HepG2 (cell line): ENCODE results near the gene NISCH. TPM values are rescaled to one million over a fixed set of nuclear protein-coding genes. Genes with fewer than 3 reads are reported as not detected.
A peak's percentile ranks its signal among the peaks of the same experiment; 100 is the strongest.

Experiments
- ATAC-seq: fragments of 200-7000 bp; cut with Tn5 transposase; 3 replicates; pipeline ENCODE4 v1.9.1; 2020; ENCODE audit warnings: mild to moderate bottlenecking, moderate library complexity
- BruUV-seq: library from RNA; stranded (reverse); fragments of 400-500 nt; replicated peaks from 2 replicates; lab custom pipeline; 2021; lab: Mats Ljungman, UMichigan
- CTCF ChIA-PET: fragments of 300-600 bp; formaldehyde crosslinking; extraction: SDS; loops from one replicate; lab custom pipeline; 2021; ENCODE audit warnings: low total read pairs, inconsistent platforms, low intra/inter-chr PET ratio; lab: Yijun Ruan, JAX
- POLR2A ChIA-PET: fragments of 350-600 bp; sonication (Branson Sonifier 250); formaldehyde crosslinking; loops from one replicate; lab custom pipeline; 2020; ENCODE audit warnings: antibody characterized with exemption, inconsistent platforms; lab: Yijun Ruan, JAX
- DNase-seq: peaks from one replicate; pipeline ENCODE4 v3.0.0-alpha.2; 2015; ENCODE audit warnings: low spot score
- FAIRE-seq: peaks from 3 replicates; lab custom pipeline; 2011; peaks lifted over from hg19 to GRCh38; lab: Jason Lieb, UNC
- H2AFZ ChIP-seq: one replicate; pipeline ENCODE4 v1.6.1; 2011; ENCODE audit warnings: low read length, inconsistent platforms
- H3K27ac ChIP-seq: fragments of 300-600 bp; 3 replicates; pipeline ENCODE4 v1.8.0; 2011; ENCODE audit warnings: mixed run types, mild to moderate bottlenecking, mixed read lengths, low read length, inconsistent platforms; ENCODE audit not compliant: insufficient read depth; ENCODE audit errors: extremely low read length
- H3K27me3 ChIP-seq, 2 experiments: fragments of 200-600 bp in 1 of 2; 2 replicates in 1 of 2; 3 replicates in 1 of 2; pipeline versions ENCODE4 v1.6.0 to v1.8.0; 2011; ENCODE audit warnings: low read length in 2 of 2, mild to moderate bottlenecking in 2 of 2, moderate library complexity in 2 of 2, inconsistent platforms in 1 of 2; ENCODE audit not compliant: insufficient read depth in 2 of 2, control insufficient read depth in 1 of 2
- H3K36me3 ChIP-seq, 2 experiments: fragments of 200-600 bp in 1 of 2; replicated peaks in 1 of 2; 2 replicates in 1 of 2; 3 replicates in 1 of 2; pipeline versions ENCODE4 v1.5.1 to v1.8.0; 2011; ENCODE audit warnings: low read length in 2 of 2, inconsistent platforms in 1 of 2; ENCODE audit not compliant: insufficient read depth in 2 of 2, control insufficient read depth in 1 of 2
- H3K4me1 ChIP-seq: 2 replicates; pipeline ENCODE4 v1.5.1; 2012; ENCODE audit warnings: low read length, inconsistent platforms; ENCODE audit not compliant: insufficient read depth
- H3K4me2 ChIP-seq: 2 replicates; pipeline ENCODE4 v1.6.0; 2011; ENCODE audit warnings: low read depth, low read length, inconsistent platforms
- H3K4me3 ChIP-seq, 3 experiments: fragments of 200-600 bp in 1 of 3; sonication (generic), shearing (Covaris generic) in 1 of 3; replicated peaks in 1 of 3; 2 replicates each; pipeline ENCODE4 v1.5.1; 2011 to 2016; ENCODE audit warnings: low read length in 3 of 3, inconsistent platforms in 2 of 3, low read depth in 2 of 3, mild to moderate bottlenecking in 2 of 3, control low read depth in 1 of 3, mixed read lengths in 1 of 3; ENCODE audit not compliant: insufficient read depth in 1 of 3
- H3K79me2 ChIP-seq: one replicate; pipeline ENCODE4 v1.6.1; 2011; ENCODE audit warnings: low read length, inconsistent platforms; ENCODE audit not compliant: insufficient read depth
- H3K9ac ChIP-seq: 2 replicates; pipeline ENCODE4 v1.6.0; 2011; ENCODE audit warnings: mild to moderate bottlenecking, low read depth, low read length, inconsistent platforms; ENCODE audit not compliant: insufficient read depth
- H3K9me3 ChIP-seq: 2 replicates; pipeline ENCODE4 v1.5.1; 2012; ENCODE audit warnings: mild to moderate bottlenecking, low read length
- H4K20me1 ChIP-seq: 2 replicates; pipeline ENCODE4 v1.6.0; 2011; ENCODE audit warnings: inconsistent platforms, mild to moderate bottlenecking, low read length, moderate library complexity; ENCODE audit not compliant: insufficient read depth
- AGO2 ChIP-seq: fragments of 200-400 bp; formaldehyde crosslinking; optimal IDR thresholded peaks from 2 replicates; pipeline ENCODE3; 2017; ENCODE audit warnings: mild to moderate bottlenecking, low read depth, low read length, moderate library complexity
- SP140L ChIP-seq: sonication (generic); formaldehyde crosslinking; IDR thresholded peaks from 2 replicates; pipeline ENCODE4 v1.4.0; 2020; ENCODE audit warnings: missing genetic modification reagents, borderline replicate concordance
- WGBS: methylation state at CpG from one replicate; pipeline ENCODE4 v1.1.6; 2017; ENCODE audit warnings: low lambda C conversion rate; 5-methylcytosine and 5-hydroxymethylcytosine counted together
- in situ Hi-C: cut with HindIII; loops from 2 replicates; pipeline ENCODE4 v1.10.0; 2017; ENCODE audit warnings: low pct_unique_long_range_greater_than_20kb; ENCODE audit not compliant: extremely low pct_ligation_motif_present
- intact Hi-C: fragments of 100-400 bp; cut with micrococcal nuclease; formaldehyde crosslinking; loops from one replicate; pipeline ENCODE4 v1.10.0; 2022; ENCODE audit not compliant: unreplicated experiment
- polyA plus RNA-seq, 8 experiments: library from polyadenylated mRNA; depleted of rRNA in 3 of 8; stranded (reverse) in 7 of 8; unstranded in 1 of 8; fragments of >200 nt; fragmentation: Illumina TruSeq in 4 of 8; extraction: Trizol in 4 of 8; gene quantifications; 2 replicates each; pipeline versions ENCODE4 v1.2.1 to v1.2.3, GENCODE V29; 2011 to 2016; ENCODE audit warnings: low read depth in 4 of 8, missing spikeins in 1 of 8, mixed read lengths in 1 of 8; ENCODE audit not compliant: insufficient read depth in 1 of 8
- total RNA-seq, 5 experiments: library from RNA; depleted of rRNA; stranded (reverse); fragments of >200 nt; fragmentation: Illumina TruSeq; extraction: Trizol; gene quantifications; 2 replicates each; pipeline ENCODE4 v1.2.3, GENCODE V29; 2016; ENCODE audit warnings: low read depth in 1 of 5
- TF ChIP-seq, protein P1 (sequence below): sonication (generic); formaldehyde crosslinking; IDR thresholded peaks from 2 replicates; pipeline ENCODE4 v1.5.1; 2020; ENCODE audit warnings: mild to moderate bottlenecking, missing genetic modification reagents
- TF ChIP-seq, protein P2 (sequence below): sonication (generic); formaldehyde crosslinking; IDR thresholded peaks from 2 replicates; pipeline ENCODE4 v1.5.1; 2020; ENCODE audit warnings: mild to moderate bottlenecking, missing genetic modification reagents, moderate library complexity
- TF ChIP-seq, protein P3 (sequence below), 2 experiments: IDR thresholded peaks; 2 replicates each; pipeline ENCODE4 v1.6.1; 2011 to 2012; ENCODE audit warnings: low read length in 2 of 2, borderline replicate concordance in 1 of 2, low read depth in 1 of 2, mild to moderate bottlenecking in 1 of 2, moderate library complexity in 1 of 2
- TF ChIP-seq, protein P4 (sequence below): sonication (generic); formaldehyde crosslinking; IDR thresholded peaks from 2 replicates; pipeline ENCODE4 v1.5.1; 2020; ENCODE audit warnings: missing genetic modification reagents, mild to moderate bottlenecking, borderline replicate concordance

The NISCH gene
- total and polyA plus RNA-seq, 2 of the 13 experiments (the other 11 are each of a cell fraction or from before 2014, with no cell fraction given): 27.0 to 47.6 TPM

DNA sequence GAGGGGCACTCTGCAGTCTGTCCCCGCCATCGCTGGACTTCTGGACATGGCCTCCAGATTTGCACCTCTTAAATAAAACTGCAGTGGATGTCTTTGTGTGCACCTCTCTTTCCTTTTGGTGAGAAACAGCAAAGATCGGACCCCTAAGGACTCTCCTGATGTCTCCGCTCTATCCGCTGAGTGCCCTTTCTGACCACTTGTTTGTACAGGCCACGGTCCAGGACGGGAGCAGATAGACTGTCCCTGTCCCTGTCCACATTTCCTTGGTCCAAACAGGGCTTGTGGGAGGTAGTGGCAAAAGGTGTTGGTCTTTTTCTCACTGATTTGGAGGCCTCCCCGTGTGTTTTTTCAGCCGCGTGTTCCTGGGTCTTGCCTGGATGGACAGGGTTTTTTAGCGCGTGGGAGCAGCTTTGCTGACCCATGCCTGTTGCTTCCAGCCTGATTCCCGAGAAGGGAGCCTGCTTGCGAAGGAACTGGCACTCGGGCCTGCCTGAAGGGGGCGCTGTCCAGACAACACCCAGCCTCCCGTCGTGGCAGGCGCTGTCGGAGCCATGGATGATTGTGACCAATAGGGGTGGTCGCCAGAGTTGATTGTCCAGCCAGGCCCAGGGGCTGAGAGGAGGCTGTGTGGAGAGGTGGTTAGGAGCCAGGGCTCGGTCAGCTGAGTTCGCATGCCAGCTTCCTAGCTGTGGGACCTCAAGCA is 26.6 kb downstream of the NISCH start (continued):
- TF ChIP-seq, protein P1, sequence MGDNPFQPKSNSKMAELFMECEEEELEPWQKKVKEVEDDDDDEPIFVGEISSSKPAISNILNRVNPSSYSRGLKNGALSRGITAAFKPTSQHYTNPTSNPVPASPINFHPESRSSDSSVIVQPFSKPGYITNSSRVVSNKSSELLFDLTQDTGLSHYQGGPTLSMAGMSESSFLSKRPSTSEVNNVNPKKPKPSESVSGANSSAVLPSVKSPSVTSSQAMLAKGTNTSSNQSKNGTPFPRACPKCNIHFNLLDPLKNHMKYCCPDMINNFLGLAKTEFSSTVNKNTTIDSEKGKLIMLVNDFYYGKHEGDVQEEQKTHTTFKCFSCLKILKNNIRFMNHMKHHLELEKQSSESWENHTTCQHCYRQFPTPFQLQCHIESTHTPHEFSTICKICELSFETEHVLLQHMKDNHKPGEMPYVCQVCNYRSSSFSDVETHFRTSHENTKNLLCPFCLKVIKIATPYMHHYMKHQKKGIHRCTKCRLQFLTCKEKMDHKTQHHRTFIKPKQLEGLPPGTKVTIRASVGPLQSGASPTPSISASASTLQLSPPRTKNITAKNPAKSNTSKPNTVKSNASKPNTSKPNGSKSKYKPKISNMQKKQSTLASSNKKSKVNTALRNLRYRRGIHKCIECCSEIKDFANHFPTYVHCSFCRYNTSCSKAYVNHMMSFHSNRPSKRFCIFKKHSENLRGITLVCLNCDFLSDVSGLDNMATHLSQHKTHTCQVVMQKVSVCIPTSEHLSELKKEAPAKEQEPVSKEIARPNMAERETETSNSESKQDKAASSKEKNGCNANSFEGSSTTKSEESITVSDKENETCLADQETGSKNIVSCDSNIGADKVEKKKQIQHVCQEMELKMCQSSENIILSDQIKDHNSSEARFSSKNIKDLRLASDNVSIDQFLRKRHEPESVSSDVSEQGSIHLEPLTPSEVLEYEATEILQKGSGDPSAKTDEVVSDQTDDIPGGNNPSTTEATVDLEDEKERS (CRISPR knock-in tag): no peak
- TF ChIP-seq, all 625 proteins: peak for 4

DNA sequence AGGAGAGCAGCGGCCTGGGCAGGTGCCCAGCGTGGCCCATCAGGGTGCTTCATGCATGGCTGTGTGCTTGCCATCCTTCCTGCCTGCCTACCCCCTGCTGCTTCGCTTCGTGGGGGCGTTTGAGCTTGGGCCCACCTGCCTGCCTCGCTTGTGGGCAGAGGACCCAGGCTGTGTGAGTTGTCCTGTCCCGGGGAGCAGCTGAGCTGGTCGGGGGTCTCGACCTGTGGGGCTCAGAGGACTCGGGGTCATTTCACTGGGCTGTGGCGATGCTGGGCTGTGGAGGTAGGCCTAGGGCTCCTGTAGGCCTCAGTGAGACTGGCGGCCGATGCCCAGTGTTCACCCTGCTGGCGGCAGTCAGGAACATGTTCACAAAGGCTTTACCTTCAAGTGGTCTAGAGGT is 27.7 kb downstream of the NISCH start:
- Histone ChIP-seq H3K4me3 (no peak overlapping the region), H3K79me2 (no peaks in the 10 kb centered on the region), H3K36me3 (peaks cover 21 to 59% of the 10 kb centered on the region in 2 experiments), H3K4me1 (peaks cover 11% of the 10 kb centered on the region; the same call in 1 of the 2 replicates), H3K27me3 (no peaks in the 10 kb centered on the region), H3K27ac (no peak overlapping the region), H3K9me3 (no peaks in the 10 kb centered on the region), H3K9ac (no peak overlapping the region), H4K20me1 (no peaks in the 10 kb centered on the region), H2AFZ (no peak overlapping the region), H3K4me2 (no peak overlapping the region)
- no peak for FAIRE-seq
- 100% methylated on average over 3 of the region's 14 CpGs for WGBS
- ChIA-PET POLR2A (no interaction called here), CTCF (no interaction called here)
- DNase-seq: no peak
- in situ Hi-C loops (no loop called here), intact Hi-C loops (no loop called here)
- TF ChIP-seq, protein P2, sequence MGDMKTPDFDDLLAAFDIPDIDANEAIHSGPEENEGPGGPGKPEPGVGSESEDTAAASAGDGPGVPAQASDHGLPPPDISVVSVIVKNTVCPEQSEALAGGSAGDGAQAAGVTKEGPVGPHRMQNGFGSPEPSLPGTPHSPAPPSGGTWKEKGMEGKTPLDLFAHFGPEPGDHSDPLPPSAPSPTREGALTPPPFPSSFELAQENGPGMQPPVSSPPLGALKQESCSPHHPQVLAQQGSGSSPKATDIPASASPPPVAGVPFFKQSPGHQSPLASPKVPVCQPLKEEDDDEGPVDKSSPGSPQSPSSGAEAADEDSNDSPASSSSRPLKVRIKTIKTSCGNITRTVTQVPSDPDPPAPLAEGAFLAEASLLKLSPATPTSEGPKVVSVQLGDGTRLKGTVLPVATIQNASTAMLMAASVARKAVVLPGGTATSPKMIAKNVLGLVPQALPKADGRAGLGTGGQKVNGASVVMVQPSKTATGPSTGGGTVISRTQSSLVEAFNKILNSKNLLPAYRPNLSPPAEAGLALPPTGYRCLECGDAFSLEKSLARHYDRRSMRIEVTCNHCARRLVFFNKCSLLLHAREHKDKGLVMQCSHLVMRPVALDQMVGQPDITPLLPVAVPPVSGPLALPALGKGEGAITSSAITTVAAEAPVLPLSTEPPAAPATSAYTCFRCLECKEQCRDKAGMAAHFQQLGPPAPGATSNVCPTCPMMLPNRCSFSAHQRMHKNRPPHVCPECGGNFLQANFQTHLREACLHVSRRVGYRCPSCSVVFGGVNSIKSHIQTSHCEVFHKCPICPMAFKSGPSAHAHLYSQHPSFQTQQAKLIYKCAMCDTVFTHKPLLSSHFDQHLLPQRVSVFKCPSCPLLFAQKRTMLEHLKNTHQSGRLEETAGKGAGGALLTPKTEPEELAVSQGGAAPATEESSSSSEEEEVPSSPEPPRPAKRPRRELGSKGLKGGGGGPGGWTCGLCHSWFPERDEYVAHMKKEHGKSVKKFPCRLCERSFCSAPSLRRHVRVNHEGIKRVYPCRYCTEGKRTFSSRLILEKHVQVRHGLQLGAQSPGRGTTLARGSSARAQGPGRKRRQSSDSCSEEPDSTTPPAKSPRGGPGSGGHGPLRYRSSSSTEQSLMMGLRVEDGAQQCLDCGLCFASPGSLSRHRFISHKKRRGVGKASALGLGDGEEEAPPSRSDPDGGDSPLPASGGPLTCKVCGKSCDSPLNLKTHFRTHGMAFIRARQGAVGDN (CRISPR knock-in tag): no peak
- TF ChIP-seq, protein P3, sequence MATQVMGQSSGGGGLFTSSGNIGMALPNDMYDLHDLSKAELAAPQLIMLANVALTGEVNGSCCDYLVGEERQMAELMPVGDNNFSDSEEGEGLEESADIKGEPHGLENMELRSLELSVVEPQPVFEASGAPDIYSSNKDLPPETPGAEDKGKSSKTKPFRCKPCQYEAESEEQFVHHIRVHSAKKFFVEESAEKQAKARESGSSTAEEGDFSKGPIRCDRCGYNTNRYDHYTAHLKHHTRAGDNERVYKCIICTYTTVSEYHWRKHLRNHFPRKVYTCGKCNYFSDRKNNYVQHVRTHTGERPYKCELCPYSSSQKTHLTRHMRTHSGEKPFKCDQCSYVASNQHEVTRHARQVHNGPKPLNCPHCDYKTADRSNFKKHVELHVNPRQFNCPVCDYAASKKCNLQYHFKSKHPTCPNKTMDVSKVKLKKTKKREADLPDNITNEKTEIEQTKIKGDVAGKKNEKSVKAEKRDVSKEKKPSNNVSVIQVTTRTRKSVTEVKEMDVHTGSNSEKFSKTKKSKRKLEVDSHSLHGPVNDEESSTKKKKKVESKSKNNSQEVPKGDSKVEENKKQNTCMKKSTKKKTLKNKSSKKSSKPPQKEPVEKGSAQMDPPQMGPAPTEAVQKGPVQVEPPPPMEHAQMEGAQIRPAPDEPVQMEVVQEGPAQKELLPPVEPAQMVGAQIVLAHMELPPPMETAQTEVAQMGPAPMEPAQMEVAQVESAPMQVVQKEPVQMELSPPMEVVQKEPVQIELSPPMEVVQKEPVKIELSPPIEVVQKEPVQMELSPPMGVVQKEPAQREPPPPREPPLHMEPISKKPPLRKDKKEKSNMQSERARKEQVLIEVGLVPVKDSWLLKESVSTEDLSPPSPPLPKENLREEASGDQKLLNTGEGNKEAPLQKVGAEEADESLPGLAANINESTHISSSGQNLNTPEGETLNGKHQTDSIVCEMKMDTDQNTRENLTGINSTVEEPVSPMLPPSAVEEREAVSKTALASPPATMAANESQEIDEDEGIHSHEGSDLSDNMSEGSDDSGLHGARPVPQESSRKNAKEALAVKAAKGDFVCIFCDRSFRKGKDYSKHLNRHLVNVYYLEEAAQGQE (IDR thresholded peaks at IDR 0.05; ENCODE audit: borderline replicate concordance in 1 of 2, low read depth in 1 of 2, low read length in 2 of 2): no peak
- TF ChIP-seq, protein P4, sequence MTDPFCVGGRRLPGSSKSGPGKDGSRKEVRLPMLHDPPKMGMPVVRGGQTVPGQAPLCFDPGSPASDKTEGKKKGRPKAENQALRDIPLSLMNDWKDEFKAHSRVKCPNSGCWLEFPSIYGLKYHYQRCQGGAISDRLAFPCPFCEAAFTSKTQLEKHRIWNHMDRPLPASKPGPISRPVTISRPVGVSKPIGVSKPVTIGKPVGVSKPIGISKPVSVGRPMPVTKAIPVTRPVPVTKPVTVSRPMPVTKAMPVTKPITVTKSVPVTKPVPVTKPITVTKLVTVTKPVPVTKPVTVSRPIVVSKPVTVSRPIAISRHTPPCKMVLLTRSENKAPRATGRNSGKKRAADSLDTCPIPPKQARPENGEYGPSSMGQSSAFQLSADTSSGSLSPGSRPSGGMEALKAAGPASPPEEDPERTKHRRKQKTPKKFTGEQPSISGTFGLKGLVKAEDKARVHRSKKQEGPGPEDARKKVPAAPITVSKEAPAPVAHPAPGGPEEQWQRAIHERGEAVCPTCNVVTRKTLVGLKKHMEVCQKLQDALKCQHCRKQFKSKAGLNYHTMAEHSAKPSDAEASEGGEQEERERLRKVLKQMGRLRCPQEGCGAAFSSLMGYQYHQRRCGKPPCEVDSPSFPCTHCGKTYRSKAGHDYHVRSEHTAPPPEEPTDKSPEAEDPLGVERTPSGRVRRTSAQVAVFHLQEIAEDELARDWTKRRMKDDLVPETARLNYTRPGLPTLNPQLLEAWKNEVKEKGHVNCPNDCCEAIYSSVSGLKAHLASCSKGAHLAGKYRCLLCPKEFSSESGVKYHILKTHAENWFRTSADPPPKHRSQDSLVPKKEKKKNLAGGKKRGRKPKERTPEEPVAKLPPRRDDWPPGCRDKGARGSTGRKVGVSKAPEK (CRISPR knock-in tag): no peak
- no peak for TF ChIP-seq SP140L (CRISPR knock-in tag)
- TF ChIP-seq AGO2: peak; percentile 66
- peak; percentile 13 for ATAC-seq
- no TSS peak for BruUV-seq
